22Rv1 (cell line): Measurements from ENCODE around the gene MCM5.

ENCODE experiments used
- H3K27ac ChIP-seq: fragments of 450-650 bp; 2 replicates; pipeline ENCODE4 v1.5.1; 2017
- CTCF ChIP-seq: fragments of 450-650 bp; IDR thresholded peaks from 2 replicates; pipeline ENCODE4 v1.5.1; 2017; ENCODE audit warnings: mild to moderate bottlenecking
- ZFX ChIP-seq: fragments of 450-650 bp; IDR thresholded peaks from 2 replicates; pipeline ENCODE4 v1.6.1; 2017; ENCODE audit warnings: antibody characterized with exemption, borderline replicate concordance

MCM5 gene

GRCh38 chr22:35425971-35426800 is 26.2 kb downstream of the MCM5 start:
- no peak overlapping the region for H3K27ac ChIP-seq

GRCh38 chr22:35426801-35427140 is 26.8 kb downstream of the MCM5 start:
- no peak for TF ChIP-seq ZFX
- no peak for TF ChIP-seq CTCF
- H3K27ac ChIP-seq: no peak overlapping the region

More at GRCh38 chr22:35425971-35426800, 26.2 kb downstream of the MCM5 start:
- TF ChIP-seq CTCF (no peak), ZFX (no peak)

GRCh38 chr22:35430897-35431322 is 31.0 kb downstream of the MCM5 start:
- H3K27ac ChIP-seq: 0 out of 2 replicates have a peak overlapping the region, but pooled peaks have one; percentile 37
- no peak for TF ChIP-seq ZFX
- TF ChIP-seq CTCF: peak; percentile 98

GRCh38 chr22:35431483-35432227 is 31.7 kb downstream of the MCM5 start:
- H3K27ac ChIP-seq: 0 out of 2 replicates have a peak overlapping the region, but pooled peaks have one; percentile 37
- TF ChIP-seq CTCF (no peak), ZFX (no peak)

- TF ChIP-seq CTCF (no peak), ZFX (no peak)
- H3K27ac ChIP-seq: no peak overlapping the region
Observed at GRCh38 chr22:35432228-35432905, 32.4 kb downstream of the MCM5 start.

GRCh38 chr22:35434061-35434710 is 34.2 kb downstream of the MCM5 start:
- no peak overlapping the region for H3K27ac ChIP-seq
- TF ChIP-seq ZFX: no peak
- no peak for TF ChIP-seq CTCF
